ENCODE data around the gene RABGAP1L. TPM values are rescaled to one million over a fixed set of nuclear protein-coding genes. Genes with fewer than 3 reads are reported as not detected.

Gene RABGAP1L
- total and polyA plus RNA-seq, 2 donors from 2014 or later, result 16.2 to 48.5 TPM

DNA sequence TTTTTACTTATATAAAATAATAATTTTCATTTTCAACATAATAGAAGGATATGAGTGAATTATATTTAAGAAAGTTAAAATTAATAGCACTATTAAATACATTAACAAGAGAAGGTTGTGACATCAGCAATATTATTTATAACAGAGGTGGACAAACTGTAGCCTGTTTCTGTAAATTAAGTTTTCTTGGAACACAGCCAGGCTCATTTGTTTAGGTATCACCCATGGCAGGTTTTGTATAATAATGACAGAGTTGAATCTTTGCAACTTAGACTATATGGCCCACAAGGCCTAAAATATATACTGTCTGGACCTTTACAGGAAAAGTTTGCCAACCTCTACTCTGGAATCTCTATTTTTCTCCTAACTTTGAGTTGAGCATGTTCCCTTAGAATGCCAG is 797.7 kb downstream of the RABGAP1L start:
- Histone ChIP-seq H3K9me3 (ENCODE audit: control insufficient read depth in 2 of 3, insufficient read depth in 1 of 3, low read length in 3 of 3) (no peaks in the 10 kb centered on the region), H3K27ac (ENCODE audit: low read depth in 2 of 2, low read length in 2 of 2) (no peak overlapping the region), H3K4me3 (ENCODE audit: low read length in 3 of 3) (no peak overlapping the region), H3K9ac (ENCODE audit: low read length in 3 of 3) (no peak overlapping the region), H3K4me1 (ENCODE audit: control insufficient read depth in 2 of 3, insufficient read depth in 2 of 3, low read depth in 1 of 3, low read length in 3 of 3) (peaks cover 0 to 3% (median 0%) of the 10 kb centered on the region in 3 donors), H3K27me3 (ENCODE audit: control insufficient read depth, insufficient read depth, low read length) (no peaks in the 10 kb centered on the region), H3K36me3 (ENCODE audit: control insufficient read depth in 2 of 3, insufficient read depth in 3 of 3, low read length in 3 of 3) (no peaks in the 10 kb centered on the region)
- intact Hi-C loops (cut with DNase I), result no loop called here
- DNase-seq (no peak), FAIRE-seq (no peak)
- TF ChIP-seq CTCF (IDR thresholded peaks at IDR 0.05; ENCODE audit: borderline replicate concordance, extremely low read depth, insufficient read depth), result no peak

- Histone ChIP-seq H3K4me1 (ENCODE audit: control insufficient read depth in 2 of 3, insufficient read depth in 2 of 3, low read depth in 1 of 3, low read length in 3 of 3) (peaks cover 0 to 3% (median 0%) of the 10 kb centered on the region in 3 donors), H3K9ac (ENCODE audit: low read length in 3 of 3) (no peak overlapping the region), H3K27ac (ENCODE audit: low read depth in 2 of 2, low read length in 2 of 2) (no peak overlapping the region), H3K27me3 (ENCODE audit: control insufficient read depth, insufficient read depth, low read length) (no peaks in the 10 kb centered on the region), H3K9me3 (ENCODE audit: control insufficient read depth in 2 of 3, insufficient read depth in 1 of 3, low read length in 3 of 3) (no peaks in the 10 kb centered on the region), H3K4me3 (ENCODE audit: low read length in 3 of 3) (no peak overlapping the region), H3K36me3 (ENCODE audit: control insufficient read depth in 2 of 3, insufficient read depth in 3 of 3, low read length in 3 of 3) (no peaks in the 10 kb centered on the region)
- TF ChIP-seq CTCF (IDR thresholded peaks at IDR 0.05; ENCODE audit: borderline replicate concordance, extremely low read depth, insufficient read depth), result no peak
- no peak for DNase-seq
- intact Hi-C loops (cut with DNase I), result no loop called here
- no peak for FAIRE-seq
Observed at GRCh38 chr1:174957829-174958228, 798.5 kb downstream of the RABGAP1L start.

DNA sequence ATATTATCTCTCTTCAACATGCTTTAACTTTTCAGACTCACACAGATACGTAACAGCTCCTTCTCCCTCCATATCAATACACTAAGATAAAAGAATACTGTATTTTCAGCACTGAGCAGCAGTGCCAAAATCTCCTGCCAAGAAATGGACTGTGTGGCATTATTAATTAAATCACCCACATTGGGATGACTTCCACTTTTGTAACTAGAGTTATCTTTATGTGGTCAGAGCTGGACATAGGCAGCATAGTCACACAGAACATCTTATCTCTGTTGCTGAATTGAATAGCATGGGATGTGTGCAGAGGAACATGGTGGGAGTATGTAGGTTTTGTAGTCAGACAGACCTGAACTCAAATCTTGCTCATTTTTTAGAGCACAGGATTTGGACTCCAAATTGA is 799.1 kb downstream of the RABGAP1L start:
- intact Hi-C loops (cut with DNase I), result no loop called here
- no peak for DNase-seq

More for the DNA sequence above, 799.1 kb downstream of the RABGAP1L start:
- H3K4me1 ChIP-seq (ENCODE audit: control insufficient read depth in 2 of 3, insufficient read depth in 2 of 3, low read depth in 1 of 3, low read length in 3 of 3), result peaks cover 0 to 3% (median 0%) of the 10 kb centered on the region in 3 donors
- TF ChIP-seq CTCF (IDR thresholded peaks at IDR 0.05; ENCODE audit: borderline replicate concordance, extremely low read depth, insufficient read depth), result no peak
- no peak for FAIRE-seq
- H3K4me3 ChIP-seq (ENCODE audit: low read length in 3 of 3), result no peak overlapping the region
- H3K9ac ChIP-seq (ENCODE audit: low read length in 3 of 3), result no peak overlapping the region
- no peaks in the 10 kb centered on the region for H3K9me3 ChIP-seq (ENCODE audit: control insufficient read depth in 2 of 3, insufficient read depth in 1 of 3, low read length in 3 of 3)
- H3K27me3 ChIP-seq (ENCODE audit: control insufficient read depth, insufficient read depth, low read length), result no peaks in the 10 kb centered on the region
- H3K27ac ChIP-seq (ENCODE audit: low read depth in 2 of 2, low read length in 2 of 2), result no peak overlapping the region
- no peaks in the 10 kb centered on the region for H3K36me3 ChIP-seq (ENCODE audit: control insufficient read depth in 2 of 3, insufficient read depth in 3 of 3, low read length in 3 of 3)
